Spinal cord (tissue), 10 donors: Measurements from ENCODE around the gene NMUR1. TPM values are rescaled to one million over a fixed set of nuclear protein-coding genes. Genes with fewer than 3 reads are reported as not detected.
A peak's percentile ranks its signal among the peaks of the same experiment; 100 is the strongest.
"Not testable (repeated sequence)": the region's sequence is repeated elsewhere in the genome, so short reads cannot be mapped to it uniquely, and the experiment has no call there.

Experiments used
- DNase-seq, 6 donors: peaks; one replicate each; pipeline versions ENCODE4 v3.0.0 to v3.0.0-alpha.2; 2013 to 2015; ENCODE audit warnings: low spot score in 6 of 6, low read depth in 4 of 6
- H3K27ac ChIP-seq: one replicate; pipeline ENCODE4 v1.5.1; 2013; ENCODE audit warnings: low read depth, low read length, control low read depth
- H3K27me3 ChIP-seq: one replicate; pipeline ENCODE4 v1.6.1; 2013; ENCODE audit warnings: low read length; ENCODE audit not compliant: control insufficient read depth, insufficient read depth
- H3K36me3 ChIP-seq: one replicate; pipeline ENCODE4 v1.6.1; 2013; ENCODE audit warnings: low read length; ENCODE audit not compliant: control insufficient read depth, insufficient read depth
- H3K4me1 ChIP-seq: one replicate; pipeline ENCODE4 v1.6.1; 2013; ENCODE audit warnings: low read length; ENCODE audit not compliant: control insufficient read depth, insufficient read depth
- H3K4me3 ChIP-seq: one replicate; pipeline ENCODE4 v1.5.1; 2013; ENCODE audit warnings: low read depth, low read length, control low read depth
- H3K9me3 ChIP-seq: one replicate; pipeline ENCODE4 v1.6.1; 2013; ENCODE audit warnings: low read length; ENCODE audit not compliant: control insufficient read depth, insufficient read depth
- WGBS: methylation state at CpG from one replicate; pipeline ENCODE4 v1.1.5; 2013; ENCODE audit warnings: missing lambda C conversion rate; ENCODE audit not compliant: insufficient coverage; 5-methylcytosine and 5-hydroxymethylcytosine counted together
- polyA plus RNA-seq, 2 donors: library from polyadenylated mRNA; unstranded; fragments of 120-200 nt; gene quantifications; one replicate each; pipeline ENCODE4 v1.2.1, GENCODE V29; 2013; ENCODE audit not compliant: insufficient read length in 2 of 2
- total RNA-seq, 2 donors: library from RNA; depleted of rRNA in 1 of 2; stranded (reverse); fragments of 120-200 nt in 1 of 2; fragments of >200 nt in 1 of 2; gene quantifications; one replicate each; pipeline versions ENCODE4 v1.2.3 to v1.2.4, GENCODE V29; 2013 to 2014
- donor health status: healthy.

NMUR1 gene
- total and polyA plus RNA-seq, 4 donors: 0.30 to 0.75 (median 0.45) TPM

GRCh38 chr2:231568785-231569435 is 38.7 kb upstream of the NMUR1 start:
- DNase-seq: no peak
- H3K9me3 ChIP-seq: no peaks in the 10 kb centered on the region
- peaks cover 10% of the 10 kb centered on the region for H3K4me1 ChIP-seq
- H3K36me3 ChIP-seq: no peaks in the 10 kb centered on the region
- WGBS: 83% methylated on average over 4 of the region's 7 CpGs
- H3K27ac ChIP-seq: no peak overlapping the region
- no peak overlapping the region for H3K4me3 ChIP-seq
- H3K27me3 ChIP-seq: no peaks in the 10 kb centered on the region

GRCh38 chr2:231568098-231568784 is 38.0 kb upstream of the NMUR1 start:
- WGBS: 77% methylated on average over 6 of the region's 6 CpGs
- Histone ChIP-seq H3K27me3 (no peaks in the 10 kb centered on the region), H3K27ac (no peak overlapping the region), H3K36me3 (no peaks in the 10 kb centered on the region), H3K9me3 (no peaks in the 10 kb centered on the region), H3K4me1 (peaks cover 5% of the 10 kb centered on the region), H3K4me3 (no peak overlapping the region)
- DNase-seq: no peak

- peaks cover 3% of the 10 kb centered on the region for H3K4me1 ChIP-seq
- no peak overlapping the region for H3K27ac ChIP-seq
- DNase-seq: no peak
- 80% methylated on average over 2 of the region's 3 CpGs for WGBS
- no peaks in the 10 kb centered on the region for H3K9me3 ChIP-seq
- H3K27me3 ChIP-seq: no peaks in the 10 kb centered on the region
- no peaks in the 10 kb centered on the region for H3K36me3 ChIP-seq
- H3K4me3 ChIP-seq: no peak overlapping the region
Observed at GRCh38 chr2:231567159-231567558, 36.9 kb upstream of the NMUR1 start.

GRCh38 chr2:231565887-231566594 is 35.8 kb upstream of the NMUR1 start:
- Histone ChIP-seq H3K36me3 (no peaks in the 10 kb centered on the region), H3K4me1 (no peaks in the 10 kb centered on the region), H3K27ac (no peak overlapping the region), H3K27me3 (no peaks in the 10 kb centered on the region), H3K9me3 (no peaks in the 10 kb centered on the region), H3K4me3 (no peak overlapping the region)
- no peak for DNase-seq
- 56% methylated on average over 2 of the region's 4 CpGs for WGBS

- H3K27ac ChIP-seq: no peak overlapping the region
- 11% methylated on average over 3 of the region's 3 CpGs for WGBS
Observed at GRCh38 chr2:231563378-231563961, 33.2 kb upstream of the NMUR1 start.

GRCh38 chr2:231557571-231558217 is 27.4 kb upstream of the NMUR1 start:
- DNase-seq: peak; percentile 7 to 85 (median 38)
- peaks cover 18% of the 10 kb centered on the region for H3K4me1 ChIP-seq
- peaks cover 7% of the 10 kb centered on the region for H3K9me3 ChIP-seq
- H3K27ac ChIP-seq: no peak overlapping the region
- no peaks in the 10 kb centered on the region for H3K36me3 ChIP-seq
- no peak overlapping the region for H3K4me3 ChIP-seq
- WGBS: 42% methylated on average over 9 of the region's 11 CpGs
- H3K27me3 ChIP-seq: no peaks in the 10 kb centered on the region

More at GRCh38 chr2:231563378-231563961, 33.2 kb upstream of the NMUR1 start:
- Histone ChIP-seq H3K4me3 (no peak overlapping the region), H3K27me3 (no peaks in the 10 kb centered on the region), H3K36me3 (no peaks in the 10 kb centered on the region), H3K9me3 (no peaks in the 10 kb centered on the region), H3K4me1 (no peaks in the 10 kb centered on the region)
- peak in 4 of 6 donors; percentile 12 to 70 (median 38) for DNase-seq

GRCh38 chr2:231556981-231557380 is 26.7 kb upstream of the NMUR1 start:
- WGBS: 85% methylated on average over 7 of the region's 7 CpGs
- DNase-seq: no peak
- H3K36me3 ChIP-seq: no peaks in the 10 kb centered on the region
- no peak overlapping the region for H3K27ac ChIP-seq
- no peaks in the 10 kb centered on the region for H3K27me3 ChIP-seq
- peaks cover 18% of the 10 kb centered on the region for H3K4me1 ChIP-seq
- no peak overlapping the region for H3K4me3 ChIP-seq
- peaks cover 8% of the 10 kb centered on the region for H3K9me3 ChIP-seq

- H3K36me3 ChIP-seq, H3K9me3 ChIP-seq, H3K27me3 ChIP-seq, H3K4me3 ChIP-seq, DNase-seq, H3K27ac ChIP-seq: not testable (repeated sequence)
- WGBS: 94% methylated on average over 6 of the region's 8 CpGs
- peaks cover 18% of the 10 kb centered on the region for H3K4me1 ChIP-seq
Observed at GRCh38 chr2:231556496-231556895, 26.3 kb upstream of the NMUR1 start.
